PFSK-1 (cell line): ENCODE data around the gene LDLRAD4.

Source experiments
- FOXP2 ChIP-seq: optimal IDR thresholded peaks from 2 replicates; pipeline ENCODE3; 2011; ENCODE audit warnings: borderline replicate concordance, control low read depth, inconsistent platforms; ENCODE audit not compliant: insufficient read depth; ENCODE audit errors: extremely low read length, extremely low read depth
- POLR2AphosphoS5 ChIP-seq: IDR thresholded peaks from 2 replicates; pipeline ENCODE4 v1.6.1; 2012; ENCODE audit warnings: low read depth, mild to moderate bottlenecking, control low read depth, low read length, moderate library complexity
- REST ChIP-seq, 2 experiments: IDR thresholded peaks; 2 replicates each; pipeline versions ENCODE4 v1.6.1 to v1.8.0; 2011 to 2012; ENCODE audit warnings: low read depth in 2 of 2, low read length in 2 of 2, control low read depth in 1 of 2, inconsistent platforms in 1 of 2, mild to moderate bottlenecking in 1 of 2, moderate library complexity in 1 of 2; ENCODE audit not compliant: insufficient read depth in 1 of 2
- SIN3A ChIP-seq: IDR thresholded peaks from 2 replicates; pipeline ENCODE4 v1.6.1; 2012; ENCODE audit warnings: mild to moderate bottlenecking, low read length, moderate library complexity, borderline replicate concordance; ENCODE audit not compliant: insufficient read depth
- TAF1 ChIP-seq: IDR thresholded peaks from 2 replicates; pipeline ENCODE4 v1.6.1; 2012; ENCODE audit warnings: low read length, control low read depth, borderline replicate concordance; ENCODE audit not compliant: insufficient read depth

Gene LDLRAD4

GRCh38 chr18:13377496-13377895 is 158.9 kb downstream of the LDLRAD4 start:
- no peak for TF ChIP-seq TAF1
- no peak for TF ChIP-seq POLR2AphosphoS5
- TF ChIP-seq REST (IDR thresholded peaks at IDR 0.05; ENCODE audit: insufficient read depth in 1 of 2, low read depth in 2 of 2, low read length in 2 of 2), result no peak
- no peak for TF ChIP-seq FOXP2
- no peak for TF ChIP-seq SIN3A

- no peak for TF ChIP-seq FOXP2
- TF ChIP-seq REST (IDR thresholded peaks at IDR 0.05; ENCODE audit: insufficient read depth in 1 of 2, low read depth in 2 of 2, low read length in 2 of 2), result no peak
- no peak for TF ChIP-seq TAF1
- no peak for TF ChIP-seq SIN3A
Observed at GRCh38 chr18:13378150-13378549, 159.6 kb downstream of the LDLRAD4 start.

GRCh38 chr18:13379062-13379865 is 160.7 kb downstream of the LDLRAD4 start:
- TF ChIP-seq SIN3A, result no peak
- no peak for TF ChIP-seq POLR2AphosphoS5
- no peak for TF ChIP-seq REST (IDR thresholded peaks at IDR 0.05; ENCODE audit: insufficient read depth in 1 of 2, low read depth in 2 of 2, low read length in 2 of 2)
- TF ChIP-seq FOXP2, result no peak
- no peak for TF ChIP-seq TAF1

GRCh38 chr18:13379930-13380690 is 161.6 kb downstream of the LDLRAD4 start:
- TF ChIP-seq SIN3A, result no peak
- TF ChIP-seq POLR2AphosphoS5, result no peak
- TF ChIP-seq FOXP2, result peak; percentile 30
- TF ChIP-seq REST (IDR thresholded peaks at IDR 0.05; ENCODE audit: insufficient read depth in 1 of 2, low read depth in 2 of 2, low read length in 2 of 2), result no peak
